Vagina (tissue), 2 donors: Measurements from ENCODE around the gene MDGA2.

Source experiments
- CTCF ChIP-seq, 3 experiments: fragments of 450-650 bp in 2 of 3; fragments of 200-600 bp in 1 of 3; sonication (generic) in 1 of 3; IDR thresholded peaks; one replicate each; pipeline ENCODE4 v1.5.1; 2017 to 2019; ENCODE audit warnings: antibody characterized with exemption in 3 of 3, mild to moderate bottlenecking in 2 of 3, moderate library complexity in 2 of 3
- POLR2A ChIP-seq, 2 donors: fragments of 450-650 bp; IDR thresholded peaks; one replicate each; pipeline ENCODE4 v1.6.1; 2017; ENCODE audit warnings: antibody characterized with exemption in 2 of 2, mild to moderate bottlenecking in 2 of 2, moderate library complexity in 2 of 2

- TF ChIP-seq POLR2A (IDR thresholded peaks at IDR 0.05) (no peak), CTCF (IDR thresholded peaks at IDR 0.05) (no peak)
These were observed 30.3 kb upstream of the MDGA2 start for GRCh38 chr14:47705683-47706082.
